DMS79 (cell line): ENCODE results near the gene HYOU1.
"Not testable (repeated sequence)": the region's sequence is repeated elsewhere in the genome, so short reads cannot be mapped to it uniquely, and the experiment has no call there.

ENCODE experiments used
- DNase-seq: peaks from one replicate; lab custom pipeline; 2025; lab: John Stamatoyannopoulos, UW

The HYOU1 gene

DNA sequence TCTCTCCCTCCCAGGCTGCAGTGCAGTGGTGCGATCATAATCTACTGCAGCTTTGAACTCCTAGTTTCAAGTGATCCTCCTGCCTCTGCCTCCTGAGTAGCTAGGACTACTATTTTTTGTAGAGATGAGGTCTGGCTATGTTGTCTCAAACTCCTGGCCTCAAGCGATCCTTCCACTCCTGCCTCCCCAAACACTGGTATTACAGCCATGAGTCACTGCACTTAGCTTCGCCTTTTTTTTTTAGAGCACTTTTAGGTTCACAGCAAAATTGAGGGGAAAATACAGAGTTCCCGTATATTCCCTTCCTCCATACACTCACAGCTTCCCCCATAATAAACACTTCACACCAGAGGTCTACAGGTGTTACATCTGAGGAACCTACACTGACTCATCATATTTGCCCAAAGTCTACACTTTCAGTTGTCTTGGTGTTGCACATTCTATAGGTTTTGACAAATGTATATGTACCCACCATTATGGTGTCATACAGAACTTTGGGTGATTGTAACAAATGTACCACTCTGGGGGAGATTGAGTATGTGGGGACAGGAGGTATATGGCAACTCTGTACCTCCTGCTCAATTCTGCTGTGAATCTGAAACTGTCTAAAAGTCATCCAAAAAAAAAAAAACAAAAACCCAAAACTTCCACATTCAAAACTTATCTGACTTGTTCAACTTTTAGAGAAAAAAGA, 15.0 kb downstream of the HYOU1 start:
- DNase-seq = no peak

DNA sequence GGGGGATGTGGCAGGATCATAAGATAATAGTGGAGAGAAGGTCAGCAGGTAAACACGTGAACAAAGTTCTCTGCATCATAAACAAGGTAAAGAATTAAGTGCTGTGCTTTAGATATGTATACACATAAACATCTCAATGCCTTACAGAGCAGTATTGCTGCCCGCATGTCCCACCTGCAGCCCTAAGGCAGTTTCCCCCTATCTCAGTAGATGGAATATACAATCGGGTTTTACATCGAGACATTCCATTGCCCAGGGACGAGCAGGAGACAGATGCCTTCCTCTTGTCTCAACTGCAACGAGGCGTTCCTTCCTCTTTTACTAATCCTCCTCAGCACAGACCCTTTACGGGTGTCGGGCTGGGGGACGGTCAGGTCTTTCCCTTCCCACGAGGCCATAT, 17.5 kb downstream of the HYOU1 start:
- DNase-seq = not testable (repeated sequence)

DNA sequence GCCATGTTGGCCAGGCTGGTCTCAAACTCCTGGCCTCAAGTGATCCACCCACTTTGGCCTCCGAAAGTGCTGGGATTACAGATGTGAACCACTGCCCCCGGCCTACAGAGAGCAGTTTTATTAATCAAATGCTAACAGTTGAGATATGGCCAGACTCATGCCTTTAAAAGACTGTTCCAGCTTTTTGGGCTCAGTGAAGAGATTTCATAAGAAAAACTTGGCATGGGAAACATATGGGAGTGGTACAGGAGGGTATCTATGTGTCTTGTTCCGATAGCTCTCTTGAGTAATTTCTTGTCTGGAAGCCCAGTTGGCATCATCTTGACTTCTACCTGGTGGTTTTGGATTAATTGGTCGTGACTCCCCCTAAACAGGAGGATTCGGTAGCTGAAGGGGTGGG, 18.1 kb downstream of the HYOU1 start:
- no peak for DNase-seq

DNA sequence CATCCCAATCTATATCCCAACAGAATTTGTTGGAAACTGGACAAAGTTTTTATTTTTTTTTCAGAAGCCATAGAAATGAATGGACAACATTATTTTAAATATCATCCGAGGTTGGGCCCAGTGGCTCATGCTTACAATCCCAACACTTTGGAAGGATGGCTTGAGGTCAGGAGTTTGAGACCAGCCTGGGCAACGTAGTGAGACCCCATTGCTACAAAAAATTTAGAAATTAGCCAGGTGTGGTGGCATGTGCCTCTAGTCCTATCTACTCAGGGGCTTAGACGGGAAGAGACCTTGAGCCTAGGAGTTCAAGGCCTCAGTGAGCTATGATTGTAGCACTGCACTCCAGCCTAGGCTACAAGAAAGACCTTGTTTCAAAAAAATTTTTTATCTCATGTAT, 22.2 kb downstream of the HYOU1 start:
- DNase-seq = no peak

DNA sequence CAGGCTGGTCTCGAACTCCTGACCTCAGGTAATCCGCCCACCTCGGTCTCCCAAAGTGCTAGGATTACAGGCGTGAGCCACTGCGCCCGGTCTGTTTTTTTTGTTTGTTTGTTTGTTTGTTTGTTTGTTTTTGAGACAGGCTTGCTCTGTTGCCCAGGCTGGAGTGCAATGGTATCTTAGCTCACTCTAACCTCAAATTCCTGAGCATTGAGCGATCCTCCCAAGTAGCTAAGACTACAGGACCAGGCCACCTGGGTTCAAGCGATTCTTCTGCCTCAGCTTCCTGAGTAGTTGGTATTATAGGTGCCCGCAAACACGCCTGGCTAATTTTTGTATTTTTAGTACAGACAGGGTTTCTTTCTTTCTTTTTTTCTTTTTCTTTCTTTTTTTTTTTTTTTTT, 23.6 kb downstream of the HYOU1 start:
- not testable (repeated sequence) for DNase-seq

DNA sequence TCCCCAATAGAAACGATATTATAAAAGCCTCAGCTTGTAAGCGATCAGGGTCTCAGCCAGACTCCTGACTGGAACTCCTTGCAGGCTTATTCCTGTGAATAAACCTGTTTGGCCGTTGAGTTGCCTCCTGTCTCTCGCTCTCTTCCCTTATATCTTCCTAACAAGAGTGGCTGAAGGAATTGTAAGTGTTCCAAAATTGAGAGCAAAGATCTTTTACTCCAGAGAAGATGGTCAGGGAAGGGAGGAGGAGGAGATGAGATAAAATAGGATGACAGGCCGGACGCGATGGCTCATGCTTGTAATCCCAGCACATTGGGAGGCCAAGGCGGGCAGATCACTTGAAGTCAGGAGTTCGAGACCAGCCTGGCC, 25.1 kb downstream of the HYOU1 start:
- DNase-seq = no peak

DNA sequence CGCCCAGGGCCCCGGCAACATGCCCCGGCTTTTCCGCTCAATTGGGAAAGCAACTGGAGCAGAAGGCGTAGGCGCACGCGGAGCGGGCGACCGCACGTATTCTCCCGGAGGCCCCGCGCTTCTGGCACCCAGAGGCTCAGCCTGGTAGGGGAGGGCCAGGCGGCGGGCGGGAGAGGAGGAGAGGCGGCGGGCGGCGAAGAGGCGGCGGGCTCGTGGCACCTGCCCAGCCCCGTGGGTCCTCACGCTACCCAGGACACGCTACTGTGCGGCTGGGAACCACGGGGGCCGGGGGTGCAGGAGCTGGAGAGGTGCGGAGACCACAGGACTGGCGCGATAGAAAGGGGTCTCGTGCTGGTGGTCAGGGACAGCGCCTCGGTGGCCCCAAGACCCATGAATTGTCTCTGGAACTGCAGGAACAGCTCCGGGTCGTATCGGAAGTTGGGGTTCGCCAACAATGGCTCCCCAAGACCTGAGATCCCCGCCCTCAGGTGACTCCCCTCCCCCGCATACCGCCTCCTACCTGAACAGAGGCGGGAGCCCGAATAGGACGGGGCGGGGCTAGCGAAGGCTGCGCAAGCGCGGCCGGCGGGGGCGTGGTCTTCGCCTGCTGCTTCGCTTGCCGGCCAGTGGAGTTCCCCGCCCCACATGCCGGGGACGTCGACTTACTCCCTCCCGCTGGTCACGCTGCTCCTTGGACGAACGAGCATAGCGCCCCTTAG, 26.5 kb downstream of the HYOU1 start, which contains the start of gene SLC37A4:
SLC37A4 (minus strand) TSS at position 549 of the 719 bp plus-strand sequence.
- DNase-seq = peak; percentile 99

DNA sequence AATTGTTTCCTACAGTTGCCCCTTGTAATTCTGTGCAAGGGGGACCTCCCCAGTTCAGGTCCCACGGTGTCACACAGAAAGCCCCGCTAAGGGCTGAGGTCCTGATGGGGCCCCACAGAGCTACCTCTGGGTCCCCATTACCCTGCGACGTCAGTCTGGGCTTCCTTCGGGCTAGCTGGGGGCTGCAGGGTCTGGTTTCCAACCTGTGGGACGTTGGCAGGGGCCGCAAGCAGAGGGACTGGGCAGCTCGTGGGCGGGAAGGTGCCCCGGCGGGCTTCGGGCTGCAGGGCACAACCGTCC, 27.0 kb downstream of the HYOU1 start:
- no peak for DNase-seq

DNA sequence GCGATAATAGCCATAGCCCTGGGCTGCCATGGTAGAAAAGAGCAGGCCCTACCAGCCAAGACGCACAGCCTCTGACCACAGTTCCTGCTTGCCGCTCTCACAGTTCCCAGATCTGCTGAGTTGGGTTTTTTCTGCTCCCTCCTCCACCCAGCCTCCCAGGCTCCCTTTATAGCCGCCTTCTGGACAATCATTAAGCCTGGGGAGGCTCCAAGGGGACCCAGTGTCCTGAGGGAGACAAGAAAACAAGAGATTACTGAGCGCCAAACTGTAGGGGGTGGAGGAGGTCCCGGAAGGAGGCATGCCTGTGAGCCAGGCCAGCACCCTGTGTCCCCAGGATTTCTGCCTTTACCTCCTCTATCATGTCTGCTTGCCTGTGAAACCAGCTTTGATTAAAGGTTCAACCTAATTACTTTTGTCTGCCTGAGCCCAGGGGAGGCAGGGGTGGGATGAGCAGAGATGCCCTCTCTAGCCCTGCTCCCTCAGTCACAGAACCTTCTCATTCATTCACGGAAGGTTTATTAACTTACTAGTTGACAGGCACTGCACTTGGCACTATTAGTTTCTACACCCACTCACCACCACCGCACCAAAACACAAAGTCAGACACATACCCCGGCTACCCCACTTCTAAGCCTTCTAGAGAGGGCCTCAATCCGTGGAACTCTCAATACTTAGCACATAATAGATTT, 27.5 kb downstream of the HYOU1 start:
- no peak for DNase-seq

DNA sequence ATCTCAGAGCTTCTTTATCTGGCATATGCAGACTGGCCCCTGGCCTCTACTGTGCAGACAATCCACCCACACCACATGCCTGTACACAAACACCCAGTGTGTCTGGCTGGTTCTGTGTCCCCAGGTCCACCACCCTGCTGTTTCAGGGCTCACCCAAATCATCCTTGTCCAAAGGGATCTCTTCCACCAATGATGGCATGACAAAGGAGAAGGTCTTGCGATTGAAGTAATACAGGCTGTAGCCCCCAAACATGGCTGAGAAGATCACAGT, 28.0 kb downstream of the HYOU1 start:
- no peak for DNase-seq

DNA sequence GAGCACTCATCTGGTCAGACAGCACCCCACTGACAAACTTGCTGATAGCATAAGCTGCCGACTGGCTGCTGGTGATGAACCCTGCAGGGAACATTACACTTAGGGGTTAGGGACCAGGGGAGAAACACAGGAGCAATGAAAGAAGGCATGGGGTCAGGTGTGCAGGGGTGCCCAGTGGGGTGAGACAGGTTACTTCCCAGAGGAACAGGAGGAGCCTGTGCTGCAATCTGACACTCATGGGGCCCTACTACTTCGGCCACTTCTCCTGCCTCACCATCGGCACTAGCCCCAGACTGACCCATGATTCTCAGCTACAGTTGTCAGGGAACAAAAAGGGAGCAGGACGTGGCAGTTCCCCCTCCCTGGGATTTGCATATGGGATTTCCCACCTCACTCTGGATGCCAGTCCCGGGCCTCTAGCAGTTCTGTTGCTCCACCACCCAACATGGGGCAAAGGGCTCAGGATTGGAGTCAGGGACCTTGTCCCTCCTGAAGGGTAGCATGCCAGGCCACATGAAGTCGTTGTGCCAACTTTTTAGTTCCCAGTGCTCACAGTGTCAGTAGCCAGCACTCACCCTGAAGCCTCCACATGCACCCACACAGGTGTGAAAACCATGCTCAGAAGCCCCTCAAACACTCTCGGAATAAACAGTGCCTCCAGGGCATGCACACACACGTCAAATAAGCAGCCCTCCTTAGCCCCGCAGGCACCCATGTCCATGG, 28.5 kb downstream of the HYOU1 start:
- DNase-seq = no peak

DNA sequence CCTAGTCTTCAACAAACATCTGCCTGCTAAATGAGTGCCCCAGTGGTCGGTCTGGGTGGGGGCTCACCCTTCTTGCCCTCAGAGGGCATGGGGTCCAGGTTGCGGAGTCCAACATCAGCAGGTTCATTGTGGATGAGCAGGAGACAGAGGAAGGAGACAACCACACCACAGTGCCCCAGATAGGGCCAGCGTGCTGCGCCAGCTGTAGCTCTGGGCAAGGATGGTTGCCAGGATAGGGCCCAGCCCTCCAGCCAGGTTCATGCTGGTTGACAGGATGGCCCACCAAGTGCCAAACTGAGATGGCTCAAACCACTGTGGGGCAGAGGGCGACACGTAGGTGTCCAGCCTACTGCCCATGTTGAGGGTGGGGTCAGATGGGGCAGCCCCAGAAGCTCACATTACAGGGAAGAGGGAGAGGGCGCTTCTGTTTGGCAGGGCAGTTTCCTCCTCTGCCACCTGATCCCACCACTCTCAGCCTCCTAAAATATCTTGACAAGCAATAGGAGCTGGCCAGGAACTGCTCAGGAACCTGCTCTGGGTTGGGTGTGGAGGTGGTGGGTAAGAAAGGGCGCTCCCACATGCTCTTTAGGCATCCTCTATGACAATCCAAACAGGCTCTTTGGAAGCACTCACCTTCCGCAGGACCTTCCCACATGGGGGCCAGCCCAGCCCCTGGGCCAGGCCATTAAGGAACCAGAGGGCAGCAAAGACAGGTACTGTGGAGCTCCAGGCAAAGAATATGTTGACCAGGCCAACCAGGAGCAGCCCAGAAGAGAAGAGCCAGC, 29.3 kb downstream of the HYOU1 start:
- DNase-seq = no peak

DNA sequence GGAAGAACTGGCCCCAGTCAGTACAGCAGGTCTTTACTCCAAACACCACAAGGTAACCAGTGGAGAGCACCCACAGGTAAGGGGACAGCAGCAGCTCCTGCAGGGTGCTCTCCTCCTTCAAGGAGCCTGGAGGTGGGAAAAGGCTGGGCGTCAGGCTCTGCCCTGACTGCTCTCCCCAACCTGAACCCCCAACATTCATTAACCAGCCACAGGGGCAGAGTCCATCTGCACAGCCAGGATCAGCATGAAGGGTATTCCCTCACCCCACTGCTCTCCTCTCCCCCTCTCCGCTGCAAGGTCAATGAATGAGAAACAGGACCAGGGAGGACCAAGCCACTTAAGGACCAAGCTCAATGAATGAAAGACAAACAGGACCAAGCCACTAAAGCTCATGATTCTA, 30.0 kb downstream of the HYOU1 start:
- no peak for DNase-seq

DNA sequence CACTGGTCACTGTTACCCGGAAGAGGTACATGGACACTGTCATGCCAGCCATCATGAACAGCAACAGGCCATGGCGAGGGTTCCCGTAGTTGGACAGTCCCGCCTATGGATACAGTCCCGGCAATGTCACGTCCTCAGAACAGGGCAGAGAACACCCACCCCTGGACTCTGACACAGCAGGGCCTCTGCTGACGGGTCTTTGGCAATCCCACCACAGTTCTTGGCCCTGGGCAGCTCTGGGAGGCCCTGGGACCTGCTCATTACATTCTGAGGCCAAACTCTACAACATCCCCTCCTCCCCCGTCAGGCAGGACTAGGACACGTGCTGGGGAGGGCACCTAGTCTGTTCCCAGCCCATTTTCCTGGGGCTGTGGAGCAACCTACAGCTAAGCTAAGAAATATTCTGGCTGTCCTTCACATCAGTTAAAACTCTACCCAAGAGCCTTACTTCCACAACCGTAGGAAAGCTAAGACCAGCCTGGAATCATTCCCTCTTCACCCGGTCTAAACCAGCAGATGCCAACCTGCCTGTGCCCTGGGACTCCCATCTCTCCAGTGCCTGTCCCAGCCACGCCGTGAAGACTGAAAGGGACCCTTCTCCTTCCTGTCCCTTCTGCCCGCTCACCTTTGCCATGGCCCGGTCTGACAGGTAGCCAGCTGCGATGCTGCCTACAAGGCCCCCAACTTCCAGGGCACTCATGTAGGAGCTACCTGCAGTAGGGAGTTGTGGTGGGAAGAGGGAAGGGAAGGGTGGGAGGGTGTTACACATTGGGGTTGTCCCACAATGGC, 30.8 kb downstream of the HYOU1 start:
- no peak for DNase-seq

DNA sequence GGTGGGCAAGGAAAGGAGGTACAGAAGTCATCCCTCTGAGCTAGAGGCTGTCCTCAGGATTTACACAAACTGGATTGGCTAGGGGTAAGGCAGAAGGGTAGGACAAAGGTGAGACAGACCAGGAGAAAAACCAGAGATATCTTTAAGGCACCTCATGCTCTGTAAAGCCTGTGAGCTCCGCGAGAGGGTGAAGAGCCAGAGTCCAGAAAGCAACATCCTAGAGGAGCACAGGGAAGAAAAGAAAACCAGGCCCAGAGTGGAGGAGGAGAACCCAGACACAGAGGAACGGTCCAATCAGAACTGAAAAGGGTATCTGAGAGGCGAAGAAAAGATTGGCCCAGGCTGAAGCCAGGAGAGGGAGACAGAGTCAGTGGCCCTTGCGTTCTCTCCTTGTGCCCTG, 31.5 kb downstream of the HYOU1 start:
- DNase-seq = no peak

DNA sequence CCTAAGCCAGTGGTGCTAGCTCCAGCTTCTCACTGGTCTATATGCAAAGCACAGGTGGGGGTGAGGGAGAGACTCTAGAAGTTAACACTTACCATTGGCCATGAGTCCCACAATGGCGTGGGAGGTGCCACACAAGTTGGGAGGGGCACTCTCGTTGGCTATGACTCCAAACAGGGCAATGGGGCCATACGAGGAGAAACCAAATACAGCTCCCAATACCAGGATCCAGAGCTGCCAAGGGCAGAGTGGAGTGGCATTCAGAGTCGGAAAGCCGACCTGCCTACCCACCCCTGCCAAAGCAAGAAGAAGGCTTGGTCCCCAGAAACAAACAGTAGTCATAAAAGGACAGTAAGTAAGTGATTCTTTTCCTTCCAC, 31.9 kb downstream of the HYOU1 start:
- DNase-seq = no peak

DNA sequence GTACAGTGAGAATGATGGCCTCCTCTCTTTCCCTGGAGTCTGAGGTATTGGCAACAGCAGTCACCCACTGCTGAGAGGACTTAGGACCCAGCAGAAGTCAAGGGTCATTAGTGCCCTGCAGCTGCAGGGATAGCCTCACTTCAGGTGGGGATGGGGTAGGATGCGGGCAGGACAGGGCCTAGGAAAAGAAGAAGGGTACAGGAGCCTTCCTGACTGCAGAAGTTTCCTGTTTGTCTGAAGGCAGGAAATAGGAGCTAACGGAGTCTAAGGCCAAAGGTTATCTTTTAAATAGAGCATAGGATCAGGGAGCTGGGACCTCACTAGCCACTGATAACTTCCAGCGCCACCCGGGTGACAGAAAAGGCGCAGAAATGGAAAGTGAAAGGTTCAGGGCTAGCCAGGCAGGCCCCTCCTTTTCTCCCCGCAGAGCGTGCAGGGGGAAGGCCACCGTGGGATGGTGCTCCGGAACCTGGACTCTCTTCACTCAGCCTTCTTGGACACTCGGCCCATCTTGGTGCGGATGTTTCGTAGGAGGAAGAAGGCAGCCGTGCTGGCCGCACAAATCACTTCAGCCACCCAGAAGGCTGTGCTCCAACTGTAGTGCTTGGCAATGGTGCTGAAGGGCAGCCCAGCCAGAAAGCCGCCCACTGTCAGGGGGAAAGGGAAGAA, 32.4 kb downstream of the HYOU1 start:
- DNase-seq = no peak

DNA sequence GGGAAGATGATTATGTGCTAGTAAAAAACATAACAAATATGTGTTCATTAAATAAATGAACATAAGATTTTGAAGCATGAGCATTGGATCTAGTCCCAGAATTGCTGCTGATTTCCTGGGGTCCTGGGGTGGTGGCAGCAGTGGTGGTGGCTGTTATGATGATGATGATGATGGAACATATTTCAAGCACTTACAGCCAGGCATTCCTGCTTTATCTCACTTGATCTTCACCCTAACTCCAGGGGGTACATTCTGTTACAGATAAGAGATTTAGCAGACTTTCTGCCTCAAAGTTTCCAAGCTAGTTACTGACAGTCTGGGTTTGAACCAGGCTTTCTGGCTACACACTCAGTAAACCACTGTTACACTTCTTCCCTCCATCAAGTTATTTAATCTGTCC, 33.3 kb downstream of the HYOU1 start:
- DNase-seq = no peak

DNA sequence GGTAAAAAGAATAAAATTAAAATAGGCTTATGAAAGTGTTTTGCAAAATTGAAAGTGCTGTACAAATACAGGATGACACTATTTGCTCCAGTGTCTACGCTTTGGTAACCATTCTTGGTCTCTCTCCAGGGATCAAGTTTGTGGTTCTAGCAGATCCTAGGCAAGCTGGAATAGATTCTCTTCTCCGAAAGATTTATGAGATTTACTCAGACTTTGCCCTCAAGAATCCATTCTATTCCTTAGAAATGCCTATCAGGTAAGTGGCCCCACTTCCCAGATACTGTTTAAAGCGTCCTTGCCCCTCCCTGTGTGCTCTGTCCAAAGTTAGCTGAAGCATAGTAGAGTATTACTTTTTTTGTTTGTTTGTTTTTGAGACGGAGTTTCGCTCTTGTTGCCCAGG, 35.4 kb downstream of the HYOU1 start:
- no peak for DNase-seq

DNA sequence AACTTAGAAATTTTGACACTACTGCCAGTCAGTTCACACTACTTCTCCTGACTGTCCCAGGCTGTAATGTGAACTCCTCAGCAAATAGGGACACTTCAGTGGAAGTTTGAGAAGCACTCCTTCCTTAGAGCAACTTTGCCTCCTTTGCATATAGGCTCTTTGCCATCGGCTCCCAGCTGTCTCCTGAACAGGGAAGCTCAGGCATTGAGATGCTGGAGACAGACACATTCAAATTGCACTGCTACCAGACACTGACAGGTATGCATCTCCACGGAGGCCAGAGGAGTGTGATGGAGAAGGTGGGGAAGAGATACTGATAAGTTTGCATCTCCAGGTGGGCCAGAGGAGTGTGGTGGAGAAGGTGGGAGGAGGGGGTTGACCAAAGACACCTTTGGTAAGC, 37.0 kb downstream of the HYOU1 start:
- no peak for DNase-seq
